HT1080 (cell line): ENCODE data around the gene TMEM256. TPM values are rescaled to one million over a fixed set of nuclear protein-coding genes. Genes with fewer than 3 reads are reported as not detected.

Source experiments
- DNase-seq: peaks from one replicate; pipeline ENCODE4 v3.0.0-alpha.2; 2015; ENCODE audit warnings: low read depth
- total RNA-seq: library from RNA; depleted of rRNA; stranded (reverse); fragments of >200 nt; shearing (Covaris generic); gene quantifications from 2 replicates; pipeline ENCODE4 v1.2.3, GENCODE V29; 2014

TMEM256 gene
- total RNA-seq, 1 experiment from 2014 or later: 54.1 TPM

DNA sequence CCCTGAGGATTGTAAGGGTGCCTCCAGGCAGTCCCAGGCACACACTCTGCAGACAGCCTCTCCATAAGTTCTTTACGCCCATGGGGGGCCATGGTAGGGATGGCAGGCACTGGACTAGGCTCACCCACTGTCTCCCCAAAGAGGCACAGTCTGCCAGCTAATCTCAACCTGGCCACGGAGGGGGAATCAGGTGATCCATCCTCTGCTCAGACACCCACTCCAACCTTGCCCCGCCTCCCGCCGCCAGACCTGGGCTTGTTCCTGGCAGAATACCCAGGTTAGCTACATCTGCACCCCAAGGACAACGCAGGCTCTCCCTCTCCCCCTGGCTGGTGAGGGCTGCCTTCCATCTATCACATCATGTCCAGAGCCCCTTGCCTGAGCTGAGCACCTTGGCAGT, 5.0 kb upstream of the TMEM256 start:
- no peak for DNase-seq

DNA sequence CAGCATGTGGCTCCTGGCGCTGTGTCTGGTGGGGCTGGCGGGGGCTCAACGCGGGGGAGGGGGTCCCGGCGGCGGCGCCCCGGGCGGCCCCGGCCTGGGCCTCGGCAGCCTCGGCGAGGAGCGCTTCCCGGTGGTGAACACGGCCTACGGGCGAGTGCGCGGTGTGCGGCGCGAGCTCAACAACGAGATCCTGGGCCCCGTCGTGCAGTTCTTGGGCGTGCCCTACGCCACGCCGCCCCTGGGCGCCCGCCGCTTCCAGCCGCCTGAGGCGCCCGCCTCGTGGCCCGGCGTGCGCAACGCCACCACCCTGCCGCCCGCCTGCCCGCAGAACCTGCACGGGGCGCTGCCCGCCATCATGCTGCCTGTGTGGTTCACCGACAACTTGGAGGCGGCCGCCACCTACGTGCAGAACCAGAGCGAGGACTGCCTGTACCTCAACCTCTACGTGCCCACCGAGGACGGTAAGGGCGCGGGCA, 4.4 kb upstream of the TMEM256 start:
- no peak for DNase-seq

DNA sequence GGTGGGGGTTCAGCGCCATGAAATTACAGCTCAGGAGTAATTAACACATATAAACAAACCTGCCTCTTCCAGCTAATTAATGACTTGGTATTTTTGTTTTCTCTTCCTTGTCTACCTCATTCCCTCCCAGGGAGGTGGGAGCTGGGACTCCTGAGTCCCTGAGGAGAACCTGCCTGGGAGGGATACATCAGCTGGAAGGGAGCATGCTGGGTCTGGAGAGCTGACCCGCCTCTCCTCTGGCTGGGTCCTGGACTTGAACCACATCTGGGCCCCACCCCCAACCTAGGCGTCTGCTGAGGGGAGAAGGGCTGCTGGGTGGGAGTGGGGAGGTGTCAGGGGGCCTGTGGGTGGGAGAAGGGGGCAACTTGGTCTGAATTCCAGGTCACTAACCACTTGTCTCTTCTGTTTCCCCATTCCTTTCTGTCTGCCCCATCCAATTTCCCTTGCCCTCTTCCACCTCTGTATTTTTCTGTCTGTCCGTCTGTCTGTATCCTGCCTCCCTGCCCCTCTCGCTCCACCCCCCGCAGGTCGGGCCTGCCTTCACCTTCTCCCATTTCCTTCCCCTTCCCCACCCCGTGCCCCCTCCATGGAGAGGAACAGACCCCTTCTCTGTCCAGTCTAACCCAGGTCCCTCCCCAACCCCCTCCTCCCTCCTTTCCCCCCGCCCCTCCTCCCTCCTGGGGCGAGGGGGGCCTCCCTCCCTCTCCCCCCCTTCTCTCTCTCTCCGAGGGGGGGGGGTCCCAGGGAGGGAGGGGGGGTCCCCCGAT, 3.8 kb upstream of the TMEM256 start, which contains the start of gene NLGN2:
Gene NLGN2 (plus strand): TSS at position 361 of the 767 bp plus-strand sequence. CDS start 411 bp downstream, outside the sequence.
- no peak for DNase-seq

DNA sequence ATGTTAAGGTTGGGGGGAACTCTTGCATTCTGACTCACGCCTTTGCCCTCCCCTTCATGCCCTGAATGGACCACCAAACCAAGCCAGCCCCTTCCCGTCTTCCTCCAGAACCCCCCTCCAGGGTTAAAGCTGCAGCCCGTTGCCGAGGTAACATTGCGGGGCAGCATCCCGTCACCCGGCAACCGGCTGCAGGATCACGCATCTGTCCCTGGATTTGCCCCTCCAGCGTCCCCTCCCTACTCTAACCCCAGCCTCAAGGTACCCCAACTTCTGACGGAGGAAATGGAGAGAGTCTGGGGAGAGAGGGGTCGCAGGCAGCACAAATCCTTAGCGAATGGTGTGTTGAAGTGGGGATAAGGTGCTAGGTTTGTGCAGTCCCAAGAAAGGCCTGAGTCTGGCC, 3.2 kb upstream of the TMEM256 start:
- DNase-seq: no peak

DNA sequence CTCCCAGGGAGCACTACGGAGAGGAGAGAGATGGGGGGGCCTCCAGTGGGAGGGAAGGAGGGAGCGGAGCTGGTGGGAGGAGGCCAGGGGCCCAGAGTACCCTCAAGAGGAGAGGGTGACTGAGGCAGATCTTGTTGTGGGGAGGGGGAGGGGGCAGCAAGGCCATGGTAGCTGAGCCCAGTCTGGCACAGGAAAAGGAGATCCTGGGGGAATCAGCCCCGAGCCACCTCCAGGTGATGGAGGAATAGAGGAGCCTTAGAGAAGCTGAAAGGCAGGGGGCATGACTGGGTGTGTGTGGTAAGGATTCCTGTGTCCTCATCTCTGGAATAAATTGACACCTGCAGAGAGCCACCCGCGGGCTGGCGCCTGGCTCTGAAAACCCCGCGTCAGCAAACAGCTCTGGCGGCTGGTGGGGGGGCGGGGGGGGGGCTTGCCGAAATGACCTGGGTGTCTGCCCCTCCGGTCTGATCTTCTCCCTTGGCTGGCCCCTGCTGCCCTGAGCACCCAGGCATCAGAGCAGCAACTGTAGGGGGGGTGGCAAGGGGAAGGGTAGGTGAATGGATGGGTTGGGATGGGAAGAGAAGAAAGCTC, 2.4 kb upstream of the TMEM256 start:
- no peak for DNase-seq

DNA sequence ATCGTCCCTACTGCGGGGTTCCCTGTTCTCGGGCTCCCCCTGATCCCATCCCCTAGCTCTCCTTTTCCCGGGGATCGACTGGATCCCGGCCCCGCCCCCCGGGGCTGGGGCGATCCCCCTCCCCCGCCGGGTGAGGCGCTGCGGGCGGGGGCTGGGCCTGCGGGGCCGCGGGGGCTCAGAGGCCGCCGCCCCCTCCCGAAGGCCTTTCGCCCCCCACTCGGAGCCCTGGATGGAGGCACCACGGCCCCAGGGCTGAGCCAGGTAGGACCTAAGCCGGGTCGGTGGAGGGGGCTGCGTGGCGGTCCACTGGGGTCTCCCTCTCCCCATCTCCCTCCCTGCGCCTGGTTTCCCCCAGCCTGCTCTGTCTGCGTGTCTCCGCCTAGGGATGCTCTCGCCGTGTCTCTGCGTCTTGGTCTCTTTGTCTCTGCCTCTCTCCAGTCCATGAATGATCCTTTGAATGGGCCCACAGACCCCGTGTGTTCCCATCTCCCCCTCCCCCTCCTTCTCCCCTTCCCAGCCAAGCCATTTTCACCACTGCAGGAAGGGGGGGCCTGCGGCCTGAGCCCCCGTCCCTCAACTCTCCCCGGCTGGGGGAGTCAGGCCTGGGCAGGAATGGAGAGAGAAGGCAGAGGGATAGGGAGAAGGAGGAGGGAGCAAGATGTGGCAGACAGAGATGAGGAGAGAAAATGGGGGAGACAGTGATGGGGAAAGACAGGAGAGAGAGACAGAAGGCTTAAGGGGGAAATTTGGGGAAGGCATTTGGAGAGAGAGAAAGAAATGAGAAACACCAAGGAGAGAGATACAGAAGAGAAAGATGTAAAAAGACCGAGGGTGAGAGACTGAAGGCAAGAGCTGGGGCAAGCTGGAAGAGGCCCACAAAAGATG, 1.7 kb upstream of the TMEM256 start:
- no peak for DNase-seq

DNA sequence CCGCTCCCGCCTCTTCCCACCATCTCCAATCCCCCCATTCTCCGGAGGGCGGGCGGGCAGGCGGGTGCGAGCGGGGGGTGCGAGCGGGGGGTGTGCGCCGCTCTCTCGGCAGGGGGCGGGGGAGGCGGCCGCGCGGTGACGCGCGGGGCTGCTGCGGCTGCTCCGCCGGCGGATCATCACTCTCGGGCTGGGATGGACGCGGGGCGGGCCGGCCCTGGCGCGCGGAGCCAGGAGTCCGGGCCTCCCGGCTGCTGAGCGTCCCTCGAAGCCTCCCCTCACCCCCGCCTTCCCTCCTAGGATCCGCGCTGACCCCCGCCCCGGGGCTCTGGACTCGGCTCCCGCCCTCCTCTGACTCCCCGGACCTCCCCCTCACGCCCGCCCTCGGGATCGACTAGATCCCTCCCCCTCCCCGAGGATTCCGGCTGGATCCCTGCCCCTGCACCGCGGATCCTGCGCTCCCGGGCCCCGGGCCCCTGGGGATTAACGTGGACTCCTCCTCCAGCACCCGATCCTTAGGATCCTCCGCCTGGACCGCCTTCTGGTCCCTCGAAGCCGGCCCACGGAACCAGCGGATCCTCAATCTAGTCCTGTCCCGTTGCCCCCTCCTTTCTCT, 946 bp upstream of the TMEM256 start:
- no peak for DNase-seq

DNA sequence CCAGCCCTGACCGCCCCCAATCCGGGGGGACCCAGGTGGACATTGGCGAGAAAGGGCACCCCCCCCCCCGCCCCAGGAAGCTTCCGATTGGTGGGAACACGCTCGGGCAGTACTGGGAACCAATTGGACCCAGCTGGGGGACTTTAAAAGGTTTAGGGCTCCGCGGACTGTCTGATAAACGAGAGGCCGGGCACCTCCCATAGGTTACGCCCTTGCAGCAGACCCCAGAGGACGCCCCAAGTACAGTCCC, 245 bp downstream of the TMEM256 start:
- no peak for DNase-seq

DNA sequence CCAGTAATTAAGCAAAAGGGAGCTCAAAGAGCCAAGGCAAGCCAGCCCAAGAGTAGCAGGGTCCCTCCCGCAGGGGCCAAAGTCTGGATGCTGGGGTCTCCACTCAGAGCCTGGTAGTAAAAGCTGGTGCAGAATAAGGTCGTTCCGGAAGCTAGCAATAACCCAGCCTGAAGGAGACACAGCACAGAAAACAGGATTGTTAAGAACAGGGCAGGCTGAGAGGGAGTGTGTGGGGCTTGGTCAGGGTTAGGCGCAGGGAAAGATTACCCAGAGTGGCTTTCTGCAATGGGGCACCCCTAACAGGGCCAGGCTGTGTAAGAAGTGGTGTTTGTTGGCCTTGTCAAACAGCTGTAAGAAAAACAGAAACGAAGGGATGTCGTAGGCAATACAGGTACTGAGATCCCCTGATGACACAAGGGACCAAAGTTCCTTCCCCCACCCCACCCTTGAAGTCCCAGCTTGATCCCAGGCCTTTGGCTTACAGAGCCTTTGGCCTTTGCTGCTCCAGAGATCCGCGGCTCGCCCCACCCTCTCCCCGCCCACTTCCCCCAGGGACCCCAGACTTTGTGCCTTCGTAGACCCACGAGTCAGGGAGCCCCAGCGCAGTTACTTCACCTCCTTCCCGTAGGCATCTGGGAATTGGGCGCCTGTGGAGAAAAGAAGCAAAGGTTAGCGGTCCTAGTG, 712 bp downstream of the TMEM256 start:
- no peak for DNase-seq

DNA sequence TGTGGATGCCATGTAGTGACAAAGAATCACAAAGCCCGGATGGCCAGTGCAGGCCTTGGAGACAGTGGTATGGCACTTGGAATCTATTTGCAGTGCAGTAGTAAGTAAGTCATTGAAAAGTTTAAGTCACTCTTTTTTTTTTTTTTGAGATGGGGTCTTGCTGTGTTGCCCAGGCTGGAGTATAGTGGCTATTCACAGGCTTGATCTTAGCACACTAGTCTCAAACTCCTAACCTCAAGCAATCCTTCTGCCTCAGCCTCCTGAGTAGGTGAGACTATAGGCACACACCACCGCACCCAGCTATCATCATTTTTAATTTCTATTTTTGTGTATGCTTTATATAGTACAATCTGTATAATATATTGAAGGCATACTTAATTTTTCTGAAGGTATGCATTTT, 5.3 kb downstream of the TMEM256 start:
- no peak for DNase-seq

DNA sequence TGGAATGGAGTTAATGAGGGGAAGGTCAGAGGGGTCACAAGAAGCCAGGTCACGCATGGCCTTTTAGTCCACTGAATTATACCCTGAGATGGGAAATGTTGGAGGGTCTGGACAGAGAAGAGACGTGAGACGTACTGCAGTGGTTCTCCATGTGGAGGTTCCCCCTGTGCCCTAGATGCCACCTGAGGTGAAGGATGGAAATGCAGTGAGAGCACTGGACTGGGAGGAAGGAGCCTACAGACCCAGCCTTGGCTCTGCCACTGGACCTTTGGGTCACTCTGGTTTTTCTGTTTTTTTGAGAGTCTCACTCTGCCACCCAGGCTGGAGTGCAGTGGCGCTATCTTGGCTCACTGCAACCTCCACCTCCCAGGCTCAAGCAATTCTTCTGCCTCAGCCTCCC, 7.8 kb downstream of the TMEM256 start:
- no peak for DNase-seq

DNA sequence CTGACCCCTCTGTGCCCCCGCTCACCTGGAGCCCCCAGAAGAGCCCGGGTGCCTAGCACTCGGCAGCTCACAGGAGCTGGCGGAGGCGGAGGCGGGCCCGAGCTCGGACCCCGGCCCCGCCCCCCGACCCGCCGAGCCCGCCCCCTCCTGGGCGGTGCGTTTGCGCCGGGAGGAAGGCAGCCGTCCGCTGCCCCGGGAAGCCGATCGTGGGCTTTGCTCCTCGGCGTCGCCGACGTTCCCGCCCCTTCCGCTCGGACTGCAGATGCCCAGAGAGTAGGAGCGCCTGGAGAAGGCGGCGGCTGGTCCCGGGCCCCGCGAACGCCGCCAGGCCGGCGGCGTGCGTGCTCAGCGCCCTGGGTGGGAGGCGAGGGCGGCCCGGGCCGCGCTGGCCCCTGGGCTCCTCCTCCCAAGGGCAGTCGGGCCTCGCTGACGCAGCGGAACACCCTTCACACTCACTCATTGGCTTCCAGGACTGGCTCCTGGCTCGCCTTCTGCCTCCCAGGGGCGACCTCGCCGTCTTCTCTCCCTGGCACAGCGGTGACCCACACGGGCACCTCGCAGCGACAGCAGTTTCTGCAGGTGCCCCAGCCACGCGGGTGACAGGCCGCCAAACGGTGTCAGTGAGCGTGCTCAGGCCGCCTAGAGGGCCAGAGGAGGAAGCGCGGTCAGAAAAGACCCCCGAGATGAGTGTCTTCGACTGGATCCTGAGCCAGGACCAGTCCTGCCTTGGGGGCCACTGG, 9.3 kb downstream of the TMEM256 start, which contains the start of gene PLSCR3:
Gene PLSCR3 (minus strand): TSS at position 74 of the 740 bp plus-strand sequence. CDS start 415 bp downstream, outside the sequence.
- DNase-seq: peak; percentile 84

DNA sequence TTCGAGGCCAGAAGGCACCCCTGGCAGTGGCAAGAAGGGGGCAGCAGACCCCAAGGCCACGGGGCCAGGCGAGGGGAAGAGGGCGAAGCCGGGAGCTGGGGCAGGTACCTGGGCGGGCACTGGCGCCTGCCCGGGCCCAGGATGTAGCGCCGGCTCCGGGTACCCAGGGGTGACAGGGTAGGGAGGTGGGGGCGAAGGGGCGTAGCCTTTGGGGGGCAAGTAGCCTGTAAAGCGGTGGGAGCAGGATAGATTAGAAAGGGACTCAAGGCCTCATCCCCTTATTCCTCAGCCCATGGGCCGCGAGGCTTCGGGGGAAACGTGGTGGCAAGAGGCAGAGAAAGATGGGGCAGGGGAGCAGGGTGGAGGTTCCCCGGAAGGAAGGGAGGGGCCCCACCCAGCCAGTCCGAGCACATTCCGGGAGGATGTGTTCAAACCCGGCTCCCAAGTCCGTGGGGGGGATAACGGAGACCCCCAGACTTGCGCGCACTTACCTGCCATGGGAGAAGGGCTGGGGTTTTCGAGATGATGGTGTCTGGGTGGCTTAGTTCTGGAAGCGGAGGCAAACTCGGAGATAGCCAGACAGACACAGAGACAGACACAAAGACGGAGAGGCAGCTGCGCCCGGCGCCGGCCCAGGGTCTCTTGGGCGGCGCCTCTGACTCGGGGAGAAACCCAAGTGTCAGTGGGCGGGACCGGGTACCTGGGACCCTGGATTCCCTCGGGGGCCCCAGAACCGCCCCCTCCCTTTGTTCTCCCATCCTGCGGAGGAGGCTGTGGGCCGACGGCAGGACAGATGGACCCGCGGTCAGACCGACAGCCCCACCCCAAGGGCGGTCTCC, 10.1 kb downstream of the TMEM256 start:
- peak; percentile 23 for DNase-seq

DNA sequence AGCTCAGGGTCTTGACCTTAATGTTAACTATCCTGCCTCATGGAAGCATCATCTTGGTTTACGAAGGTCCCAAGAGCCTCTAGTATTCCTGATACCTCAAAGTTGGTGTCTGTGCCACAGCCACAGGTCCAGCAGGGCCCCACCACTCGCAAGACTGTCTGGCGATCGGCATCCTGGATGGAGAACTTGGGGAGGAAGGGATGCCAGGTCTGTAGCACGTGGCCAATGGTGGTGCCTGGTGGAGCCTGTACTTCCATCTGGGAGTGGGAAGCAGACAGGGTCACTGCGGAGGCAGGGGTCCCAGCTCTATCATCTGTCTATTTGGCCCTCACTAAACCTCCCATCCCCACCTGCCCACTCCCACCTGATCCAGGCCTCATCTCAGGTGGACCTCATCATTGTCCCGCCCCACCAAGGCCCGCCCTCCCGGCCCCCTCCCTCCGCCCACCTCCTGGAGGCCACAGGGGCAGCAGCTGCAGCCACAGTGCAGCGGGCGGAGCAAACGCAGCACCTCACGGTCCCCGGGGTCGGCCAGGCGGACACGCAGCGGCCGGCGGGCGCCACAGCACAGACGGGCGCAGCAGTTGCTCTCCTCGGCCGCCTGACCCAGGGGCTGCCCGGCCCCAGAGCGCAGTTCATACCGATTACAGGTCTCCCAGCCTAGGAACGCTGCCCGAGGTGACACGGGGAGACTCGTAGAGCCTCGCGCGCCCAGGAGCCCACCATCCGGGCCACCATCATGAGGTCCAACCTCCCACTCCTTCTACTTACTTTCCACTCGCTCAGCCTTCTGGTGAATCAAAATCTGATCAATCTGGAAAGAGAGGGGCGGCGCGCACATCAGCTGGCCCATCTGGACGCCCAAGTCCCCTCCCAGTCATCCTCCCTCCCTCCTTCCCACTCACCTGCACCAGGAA, 10.9 kb downstream of the TMEM256 start:
- no peak for DNase-seq

DNA sequence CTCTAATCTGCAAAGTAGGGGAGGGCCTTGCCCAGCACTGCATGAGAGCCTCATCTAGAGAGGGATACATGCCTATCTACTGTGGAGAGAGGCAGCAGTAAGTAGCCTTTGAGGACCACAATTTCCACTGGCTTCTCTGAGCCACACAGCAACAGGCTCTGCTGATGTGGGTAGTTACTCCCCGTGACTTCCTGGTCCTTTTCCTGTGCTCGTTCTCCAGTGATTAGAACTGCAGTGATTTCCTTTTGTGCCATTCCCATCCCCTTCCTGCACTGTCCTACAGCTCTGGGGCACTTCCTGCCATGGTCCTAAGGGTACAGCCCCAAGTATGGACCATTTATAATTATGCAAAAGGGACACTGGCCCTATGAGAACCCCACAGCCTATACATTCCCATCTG, 12.6 kb downstream of the TMEM256 start:
- no peak for DNase-seq

DNA sequence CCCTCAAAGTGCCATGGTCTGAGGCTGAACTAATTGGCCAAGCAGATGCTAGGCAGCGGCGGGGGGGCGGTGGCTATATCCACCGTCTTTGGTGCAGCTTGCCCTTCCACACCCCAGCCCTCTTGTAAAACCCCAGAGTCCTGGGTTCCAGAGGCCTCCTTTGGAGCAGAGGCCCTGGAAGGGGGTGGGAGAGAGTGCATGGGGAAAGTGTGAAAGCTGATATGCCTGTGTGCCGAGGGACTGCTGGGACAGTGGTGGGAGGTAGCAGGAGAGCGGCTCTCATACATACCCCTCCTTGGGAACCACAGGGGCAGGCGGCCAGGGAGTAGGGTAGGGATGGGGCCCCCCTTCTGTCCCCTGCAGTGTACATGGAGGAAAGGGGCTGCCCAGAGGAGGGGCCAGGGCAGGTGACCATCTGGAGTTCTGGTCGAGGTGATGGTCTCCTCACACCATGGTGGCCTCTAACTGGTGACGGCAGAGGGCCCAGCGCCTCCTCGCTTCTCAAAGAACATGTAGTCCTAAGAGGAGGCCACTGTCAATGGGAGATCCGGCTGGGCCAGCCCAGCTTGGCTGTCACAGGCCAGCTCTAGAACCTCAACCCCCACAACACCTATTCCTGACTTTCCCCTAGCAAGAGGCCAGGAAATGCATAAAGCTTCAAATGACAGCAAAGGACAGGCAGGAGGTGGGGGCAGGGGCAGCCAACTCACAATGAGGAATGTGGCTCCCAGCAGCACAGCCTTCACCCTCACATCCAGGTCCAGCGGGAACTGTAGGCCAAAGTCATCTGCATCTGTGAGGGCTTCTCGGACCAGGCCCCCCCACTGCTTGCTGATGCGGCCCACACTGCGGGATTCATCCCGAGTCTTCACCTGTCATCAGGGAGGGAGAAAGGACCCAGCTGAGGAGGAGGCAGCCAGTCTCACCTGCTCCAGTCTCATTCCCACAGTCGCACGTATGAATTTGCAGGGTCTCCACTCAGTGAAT, 13.7 kb downstream of the TMEM256 start:
- DNase-seq: no peak

DNA sequence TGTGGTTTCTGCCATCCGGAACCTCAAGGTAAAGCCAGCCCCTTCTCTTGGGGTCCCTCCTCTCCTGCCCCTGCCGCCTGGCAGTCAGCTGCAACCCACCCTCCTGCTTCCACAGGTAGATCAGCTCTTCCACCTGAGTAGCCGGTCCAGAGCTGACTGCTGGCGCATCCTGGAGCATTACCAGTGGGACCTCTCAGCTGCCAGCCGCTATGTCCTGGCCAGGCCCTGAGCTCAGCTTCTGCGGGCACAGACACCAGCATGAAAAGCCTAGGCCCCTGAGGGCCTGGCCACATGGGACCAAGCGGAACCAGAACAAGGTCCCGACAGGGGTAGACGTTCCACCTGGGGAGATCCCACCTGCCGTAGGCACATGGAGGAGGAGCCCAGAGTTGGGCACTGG, 15.0 kb downstream of the TMEM256 start:
- DNase-seq: no peak
